Astrocyte (in vitro differentiated cells and primary cell): ENCODE results near the gene TMEM94. TPM values are rescaled to one million over a fixed set of nuclear protein-coding genes. Genes with fewer than 3 reads are reported as not detected.

Source experiments
- DNase-seq: peaks from one replicate; pipeline ENCODE4 v3.0.0-alpha.2; 2010; ENCODE audit warnings: low read depth
- FAIRE-seq: peaks from 2 replicates; lab custom pipeline; 2011; peaks lifted over from hg19 to GRCh38; lab: Jason Lieb, UNC
- H2AFZ ChIP-seq: 2 replicates; pipeline ENCODE4 v1.6.0; 2012; ENCODE audit warnings: low read depth, low read length, inconsistent platforms
- H3K27ac ChIP-seq: 2 replicates; pipeline ENCODE4 v1.5.1; 2011; ENCODE audit warnings: low read depth, low read length, inconsistent platforms
- H3K27me3 ChIP-seq: 2 replicates; pipeline ENCODE4 v1.6.0; 2011; ENCODE audit warnings: low read length, inconsistent platforms; ENCODE audit not compliant: insufficient read depth
- H3K36me3 ChIP-seq: 2 replicates; pipeline ENCODE4 v1.5.1; 2011; ENCODE audit warnings: low read length, inconsistent platforms; ENCODE audit not compliant: insufficient read depth
- H3K4me1 ChIP-seq: 2 replicates; pipeline ENCODE4 v1.5.1; 2011; ENCODE audit warnings: low read length, inconsistent platforms; ENCODE audit not compliant: insufficient read depth
- H3K4me2 ChIP-seq: 2 replicates; pipeline ENCODE4 v1.6.0; 2012; ENCODE audit warnings: low read length, inconsistent platforms
- H3K4me3 ChIP-seq: 2 replicates; pipeline ENCODE4 v1.5.1; 2011; ENCODE audit warnings: low read depth, mild to moderate bottlenecking, low read length, inconsistent platforms; ENCODE audit not compliant: insufficient read depth
- H3K79me2 ChIP-seq: 2 replicates; pipeline ENCODE4 v1.6.0; 2012; ENCODE audit warnings: mild to moderate bottlenecking, low read length, inconsistent platforms; ENCODE audit not compliant: insufficient read depth
- H3K9ac ChIP-seq: 2 replicates; pipeline ENCODE4 v1.6.0; 2012; ENCODE audit warnings: mild to moderate bottlenecking, low read length, inconsistent platforms
- H3K9me3 ChIP-seq: 2 replicates; pipeline ENCODE4 v1.5.1; 2012; ENCODE audit warnings: low read depth, mild to moderate bottlenecking, low read length, inconsistent platforms; ENCODE audit not compliant: insufficient read depth
- H4K20me1 ChIP-seq: 2 replicates; pipeline ENCODE4 v1.6.0; 2012; ENCODE audit warnings: low read length, inconsistent platforms; ENCODE audit not compliant: insufficient read depth
- H3K27ac Mint-ChIP-seq: one replicate; pipeline ENCODE4 v1.8.0; 2021; ENCODE audit warnings: mild to moderate bottlenecking, mixed read lengths; ENCODE audit not compliant: unreplicated experiment
- H3K27me3 Mint-ChIP-seq: one replicate; pipeline ENCODE4 v1.8.0; 2021; ENCODE audit warnings: low read depth, mixed read lengths; ENCODE audit not compliant: unreplicated experiment
- H3K36me3 Mint-ChIP-seq: one replicate; pipeline ENCODE4 v1.8.0; 2021; ENCODE audit warnings: low read depth, mixed read lengths; ENCODE audit not compliant: unreplicated experiment
- H3K4me1 Mint-ChIP-seq: one replicate; pipeline ENCODE4 v1.8.0; 2021; ENCODE audit warnings: low read depth, mixed read lengths; ENCODE audit not compliant: unreplicated experiment
- H3K4me3 Mint-ChIP-seq: one replicate; pipeline ENCODE4 v1.8.0; 2021; ENCODE audit warnings: mild to moderate bottlenecking, moderate library complexity, mixed read lengths; ENCODE audit not compliant: unreplicated experiment
- H3K9me3 Mint-ChIP-seq: one replicate; pipeline ENCODE4 v1.8.0; 2021; ENCODE audit warnings: mild to moderate bottlenecking, mixed read lengths; ENCODE audit not compliant: unreplicated experiment
- CTCF ChIP-seq: IDR thresholded peaks from 2 replicates; pipeline ENCODE4 v1.5.1; 2011; ENCODE audit warnings: low read depth, mild to moderate bottlenecking, inconsistent platforms, low read length, moderate library complexity; ENCODE audit not compliant: insufficient read depth
- EZH2 ChIP-seq: IDR thresholded peaks from 2 replicates; pipeline ENCODE4 v1.6.1; 2012; ENCODE audit warnings: mild to moderate bottlenecking, low read length, inconsistent platforms; ENCODE audit not compliant: insufficient read depth
- total RNA-seq: library from RNA; stranded (reverse); gene quantifications from 2 replicates; pipeline ENCODE4 v1.2.1, GENCODE V29; 2021

The TMEM94 gene
- total RNA-seq, 1 donor from 2014 or later: 52.4 TPM

GRCh38 chr17:75508931-75509361, 52.5 kb downstream of the TMEM94 start:
- Histone ChIP-seq H3K4me2 (no peak overlapping the region), H3K9me3 (no peaks in the 10 kb centered on the region), H3K27me3 (no peaks in the 10 kb centered on the region), H4K20me1 (peaks cover 62% of the 10 kb centered on the region), H3K79me2 (peaks cover 40% of the 10 kb centered on the region), H3K4me1 (peaks cover 14% of the 10 kb centered on the region), H3K4me3 (no peak overlapping the region), H3K27ac (no peak overlapping the region), H3K36me3 (no peaks in the 10 kb centered on the region), H3K9ac (no peak overlapping the region), H2AFZ (no peak overlapping the region)
- no peak overlapping the region for H3K27ac Mint-ChIP-seq
- peaks cover 3% of the 10 kb centered on the region for H3K4me1 Mint-ChIP-seq
- peaks cover 11% of the 10 kb centered on the region for H3K36me3 Mint-ChIP-seq
- no peaks in the 10 kb centered on the region for H3K9me3 Mint-ChIP-seq
- H3K27me3 Mint-ChIP-seq: no peaks in the 10 kb centered on the region
- H3K4me3 Mint-ChIP-seq: no peak overlapping the region
- TF ChIP-seq EZH2 (no peak), CTCF (no peak)
- no peak for FAIRE-seq
- DNase-seq: no peak

GRCh38 chr17:75509528-75510258, 53.3 kb downstream of the TMEM94 start:
- no peak overlapping the region for H2AFZ ChIP-seq
- no peaks in the 10 kb centered on the region for H3K9me3 ChIP-seq
- no peak overlapping the region for H3K4me2 ChIP-seq
- no peak overlapping the region for H3K27ac ChIP-seq
- no peak overlapping the region for H3K4me3 ChIP-seq
- H4K20me1 ChIP-seq: peaks cover 69% of the 10 kb centered on the region
- no peaks in the 10 kb centered on the region for H3K36me3 ChIP-seq
- FAIRE-seq (no peak), DNase-seq (no peak)
- H3K9ac ChIP-seq: no peak overlapping the region
- H3K36me3 Mint-ChIP-seq: peaks cover 11% of the 10 kb centered on the region
- H3K4me3 Mint-ChIP-seq: no peak overlapping the region
- no peaks in the 10 kb centered on the region for H3K27me3 Mint-ChIP-seq
- H3K27me3 ChIP-seq: no peaks in the 10 kb centered on the region
- no peaks in the 10 kb centered on the region for H3K9me3 Mint-ChIP-seq
- no peak overlapping the region for H3K27ac Mint-ChIP-seq
- H3K79me2 ChIP-seq: peaks cover 48% of the 10 kb centered on the region
- peaks cover 21% of the 10 kb centered on the region for H3K4me1 ChIP-seq
- no peak for TF ChIP-seq CTCF
- TF ChIP-seq EZH2: no peak
- peaks cover 3% of the 10 kb centered on the region for H3K4me1 Mint-ChIP-seq

GRCh38 chr17:75511270-75511609, 54.8 kb downstream of the TMEM94 start:
- Histone ChIP-seq H3K79me2 (peaks cover 54% of the 10 kb centered on the region), H3K9ac (no peak overlapping the region), H4K20me1 (peaks cover 69% of the 10 kb centered on the region), H2AFZ (no peak overlapping the region), H3K27me3 (no peaks in the 10 kb centered on the region), H3K4me2 (no peak overlapping the region), H3K27ac (no peak overlapping the region), H3K4me3 (no peak overlapping the region), H3K9me3 (no peaks in the 10 kb centered on the region), H3K36me3 (no peaks in the 10 kb centered on the region), H3K4me1 (peaks cover 25% of the 10 kb centered on the region)
- Mint-ChIP-seq H3K36me3 (peaks cover 5% of the 10 kb centered on the region), H3K4me1 (peaks cover 3% of the 10 kb centered on the region), H3K27ac (no peak overlapping the region), H3K9me3 (no peaks in the 10 kb centered on the region), H3K27me3 (no peaks in the 10 kb centered on the region), H3K4me3 (no peak overlapping the region)
- no peak for DNase-seq
- no peak for TF ChIP-seq EZH2
- TF ChIP-seq CTCF: no peak
- FAIRE-seq: no peak
